NB4 (cell line): ENCODE measurements around the gene MYO7A.

Source experiments
- DNase-seq: peaks from one replicate; pipeline ENCODE4 v3.0.0; 2010; ENCODE audit warnings: low read depth
- H3K4me3 ChIP-seq: one replicate; pipeline ENCODE4 v1.5.1; 2011; ENCODE audit warnings: mild to moderate bottlenecking, low read depth, low read length, moderate library complexity
- MYC ChIP-seq: IDR thresholded peaks from 2 replicates; pipeline ENCODE4 v1.6.1; 2011; ENCODE audit warnings: low read depth, low read length
- POLR2A ChIP-seq: IDR thresholded peaks from 2 replicates; pipeline ENCODE4 v1.6.1; 2011; ENCODE audit warnings: mild to moderate bottlenecking; ENCODE audit not compliant: insufficient read length; ENCODE audit errors: extremely low read depth
- TF ChIP-seq, protein P1 (sequence below): IDR thresholded peaks from one replicate; pipeline ENCODE4 v1.5.1; 2012; ENCODE audit warnings: low read depth, low read length
- TF ChIP-seq, protein P2 (sequence below): IDR thresholded peaks from 2 replicates; pipeline ENCODE4 v1.6.1; 2011; ENCODE audit warnings: low read depth, low read length

Gene MYO7A

DNA sequence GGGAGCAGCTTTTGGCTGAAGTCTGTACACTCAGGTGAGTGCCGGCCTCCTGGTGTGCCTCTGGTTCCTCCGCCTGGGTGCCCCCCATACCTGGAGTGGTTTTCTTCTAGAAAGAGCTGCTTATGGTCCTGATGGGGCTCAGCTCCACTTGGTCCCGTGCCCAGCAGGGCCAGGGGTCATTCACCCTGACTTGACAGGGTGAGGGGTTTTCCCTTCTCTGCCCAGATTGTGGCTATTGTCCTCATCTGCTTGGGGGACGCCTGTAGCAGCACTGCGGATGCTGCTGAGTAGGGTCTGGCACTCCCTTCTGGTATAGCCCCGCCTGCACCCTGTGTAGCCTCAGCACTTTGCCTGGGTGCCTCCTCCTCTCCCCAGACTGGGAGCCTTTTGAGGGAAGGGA, 17.2 kb upstream of the MYO7A start:
- TF ChIP-seq, protein P1, sequence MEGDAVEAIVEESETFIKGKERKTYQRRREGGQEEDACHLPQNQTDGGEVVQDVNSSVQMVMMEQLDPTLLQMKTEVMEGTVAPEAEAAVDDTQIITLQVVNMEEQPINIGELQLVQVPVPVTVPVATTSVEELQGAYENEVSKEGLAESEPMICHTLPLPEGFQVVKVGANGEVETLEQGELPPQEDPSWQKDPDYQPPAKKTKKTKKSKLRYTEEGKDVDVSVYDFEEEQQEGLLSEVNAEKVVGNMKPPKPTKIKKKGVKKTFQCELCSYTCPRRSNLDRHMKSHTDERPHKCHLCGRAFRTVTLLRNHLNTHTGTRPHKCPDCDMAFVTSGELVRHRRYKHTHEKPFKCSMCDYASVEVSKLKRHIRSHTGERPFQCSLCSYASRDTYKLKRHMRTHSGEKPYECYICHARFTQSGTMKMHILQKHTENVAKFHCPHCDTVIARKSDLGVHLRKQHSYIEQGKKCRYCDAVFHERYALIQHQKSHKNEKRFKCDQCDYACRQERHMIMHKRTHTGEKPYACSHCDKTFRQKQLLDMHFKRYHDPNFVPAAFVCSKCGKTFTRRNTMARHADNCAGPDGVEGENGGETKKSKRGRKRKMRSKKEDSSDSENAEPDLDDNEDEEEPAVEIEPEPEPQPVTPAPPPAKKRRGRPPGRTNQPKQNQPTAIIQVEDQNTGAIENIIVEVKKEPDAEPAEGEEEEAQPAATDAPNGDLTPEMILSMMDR, result no peak
- TF ChIP-seq MYC (no peak), POLR2A (no peak)
- TF ChIP-seq, protein P2, sequence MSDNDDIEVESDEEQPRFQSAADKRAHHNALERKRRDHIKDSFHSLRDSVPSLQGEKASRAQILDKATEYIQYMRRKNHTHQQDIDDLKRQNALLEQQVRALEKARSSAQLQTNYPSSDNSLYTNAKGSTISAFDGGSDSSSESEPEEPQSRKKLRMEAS, result no peak
- no peak for DNase-seq
- H3K4me3 ChIP-seq, result no peak overlapping the region

DNA sequence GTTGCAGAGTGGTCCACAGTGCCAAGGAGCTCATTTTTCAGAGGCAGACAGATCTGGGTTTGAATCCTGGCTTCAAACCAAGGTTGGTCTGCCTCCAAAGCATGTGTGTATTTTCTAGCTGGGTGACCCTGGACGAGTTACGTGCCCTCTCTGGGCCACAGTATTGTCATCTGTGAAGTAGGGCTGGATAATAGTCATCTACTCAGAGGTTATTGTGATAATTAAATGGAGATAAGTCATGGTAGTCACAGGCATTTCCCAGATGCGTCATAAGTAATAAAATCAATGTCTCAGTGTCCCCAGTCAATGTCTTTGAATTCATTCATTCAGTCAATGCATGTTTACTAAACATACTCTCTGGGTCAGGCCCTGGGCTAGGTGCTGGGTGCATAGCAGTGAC, 16.8 kb upstream of the MYO7A start:
- DNase-seq, result no peak
- TF ChIP-seq MYC (no peak), POLR2A (no peak)
- TF ChIP-seq, protein P2, result no peak
- TF ChIP-seq, protein P1, result no peak
- H3K4me3 ChIP-seq, result no peak overlapping the region

DNA sequence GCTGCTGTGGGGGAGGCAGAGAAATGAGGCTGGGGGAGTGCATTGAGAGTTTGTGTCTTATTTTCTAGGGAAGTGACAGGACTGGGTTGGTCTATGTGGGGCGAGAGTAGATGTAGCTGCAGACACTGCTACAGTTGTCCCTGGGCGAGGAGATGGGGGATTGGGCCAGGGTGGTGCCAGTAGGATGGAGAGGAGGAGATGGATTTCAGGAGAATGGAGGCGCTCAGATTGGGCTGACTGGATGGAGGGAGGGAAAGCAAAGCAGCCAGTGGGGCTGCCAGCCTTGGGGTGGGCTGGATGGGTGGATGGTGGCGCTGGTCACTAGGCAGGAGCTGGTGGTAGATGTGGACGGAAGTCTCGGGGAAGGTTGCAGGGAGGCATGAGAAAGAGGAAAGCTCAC, 16.1 kb upstream of the MYO7A start:
- DNase-seq, result no peak
- TF ChIP-seq MYC (no peak), POLR2A (no peak)
- TF ChIP-seq, protein P1, result no peak
- TF ChIP-seq, protein P2, result no peak
- H3K4me3 ChIP-seq, result no peak overlapping the region

DNA sequence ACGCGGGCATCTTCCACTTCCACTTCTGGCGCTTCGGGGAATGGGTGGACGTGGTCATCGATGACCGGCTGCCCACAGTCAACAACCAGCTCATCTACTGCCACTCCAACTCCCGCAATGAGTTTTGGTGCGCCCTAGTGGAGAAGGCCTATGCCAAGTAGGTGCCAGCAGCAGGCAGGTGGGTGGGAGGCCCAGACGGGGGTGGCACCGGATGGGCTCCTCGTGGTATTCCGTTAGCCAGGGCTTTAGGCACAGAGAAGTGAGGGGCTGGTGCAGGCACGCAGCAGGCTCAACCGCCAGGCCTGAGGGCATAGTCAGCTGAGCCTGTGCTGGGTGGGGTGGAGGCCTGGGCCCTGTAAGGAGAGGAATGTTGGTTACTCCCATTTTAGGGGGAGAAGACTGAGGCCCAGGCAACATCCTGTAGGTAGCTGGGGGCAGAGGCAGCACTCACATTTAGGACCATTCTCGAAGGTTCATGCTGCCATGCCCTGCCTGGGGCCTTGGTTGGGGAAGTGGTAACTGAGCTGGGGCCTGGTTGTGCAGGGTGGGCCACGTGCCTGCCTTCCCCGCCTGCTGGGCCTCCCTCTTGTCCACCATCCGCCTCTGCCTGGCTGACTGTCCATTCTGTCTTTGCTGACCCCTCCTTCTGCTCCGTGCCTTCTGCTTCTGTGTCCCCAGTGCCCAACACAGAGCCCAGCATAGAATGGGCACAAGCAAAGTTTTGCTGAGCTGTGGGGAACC, 15.2 kb upstream of the MYO7A start:
- DNase-seq, result no peak
- TF ChIP-seq, protein P2, result no peak
- no peak for TF ChIP-seq POLR2A
- no peak for TF ChIP-seq MYC
- TF ChIP-seq, protein P1, result no peak

DNA sequence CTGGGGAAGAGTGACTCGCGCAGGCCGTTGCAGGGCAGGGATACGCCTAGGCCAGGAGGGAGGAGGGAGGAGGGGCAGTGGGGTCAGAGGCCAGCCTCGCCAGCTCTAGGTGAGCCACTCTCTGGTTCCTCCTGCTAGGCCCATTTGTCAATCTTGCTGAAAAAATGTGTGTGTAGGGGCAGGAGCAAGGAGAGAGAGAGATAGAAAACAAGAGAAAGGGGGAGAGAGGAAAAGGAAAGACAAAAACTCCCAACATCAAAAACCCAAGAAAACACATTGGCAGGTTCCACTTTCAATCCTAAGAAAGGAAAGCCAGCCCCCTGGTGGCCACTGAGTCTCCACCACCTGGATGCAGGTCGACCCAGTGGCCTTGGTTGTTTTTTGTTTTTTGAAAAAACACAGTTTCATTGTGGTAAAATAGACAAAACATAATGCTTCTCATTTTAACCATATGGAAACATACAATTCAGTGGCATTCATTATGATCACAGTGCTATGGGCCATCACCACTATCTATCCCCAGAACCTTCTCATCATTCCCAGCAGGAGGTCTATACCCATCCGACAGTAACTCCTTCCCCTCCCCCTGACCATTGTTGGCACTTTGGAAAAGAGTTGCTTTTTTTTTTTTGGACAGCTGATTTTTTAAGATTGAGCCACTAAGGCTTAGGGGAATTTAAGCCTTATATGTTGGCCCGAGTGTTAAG, 14.5 kb upstream of the MYO7A start:
- DNase-seq, result peak; percentile 38
- H3K4me3 ChIP-seq, result no peak overlapping the region
- TF ChIP-seq POLR2A, result no peak
- TF ChIP-seq, protein P1, result peak; percentile 73
- TF ChIP-seq, protein P2, result no peak

More for the DNA sequence above, 15.2 kb upstream of the MYO7A start:
- no peak overlapping the region for H3K4me3 ChIP-seq
